Sigmoid colon (tissue), 4 donors: ENCODE results near the gene DAB2.
"Not testable (repeated sequence)": the region's sequence is repeated elsewhere in the genome, so short reads cannot be mapped to it uniquely, and the experiment has no call there.

Source experiments
- CTCF ChIP-seq, 4 experiments: fragments of 450-650 bp in 3 of 4; fragments of 200-600 bp in 1 of 4; IDR thresholded peaks; one replicate each; pipeline ENCODE4 v1.5.1; 2016 to 2019; ENCODE audit warnings: antibody characterized with exemption in 4 of 4, mild to moderate bottlenecking in 3 of 4, moderate library complexity in 2 of 4
- EP300 ChIP-seq, 4 donors: sonication (generic); formaldehyde crosslinking; IDR thresholded peaks; one replicate each; pipeline ENCODE4 v1.6.1; 2017; ENCODE audit warnings: antibody characterized with exemption in 4 of 4
- POLR2A ChIP-seq, 2 donors: fragments of 450-650 bp; IDR thresholded peaks; one replicate each; pipeline ENCODE4 v1.6.1; 2016; ENCODE audit warnings: antibody characterized with exemption in 2 of 2, mild to moderate bottlenecking in 2 of 2, moderate library complexity in 2 of 2
- POLR2AphosphoS5 ChIP-seq, 4 donors: sonication (generic); formaldehyde crosslinking; IDR thresholded peaks; one replicate each; pipeline ENCODE4 v1.6.1; 2017; ENCODE audit warnings: antibody characterized with exemption in 4 of 4

GRCh38 chr5:39402140-39402539 is 22.6 kb downstream of the DAB2 start:
- TF ChIP-seq CTCF, EP300, POLR2AphosphoS5, POLR2A (IDR thresholded peaks at IDR 0.05): not testable (repeated sequence)
